ENCODE results near the gene LIF. TPM values are rescaled to one million over a fixed set of nuclear protein-coding genes. Genes with fewer than 3 reads are reported as not detected.
A peak's percentile ranks its signal among the peaks of the same experiment; 100 is the strongest.

The LIF gene
- total RNA-seq, 4 donors from 2014 or later = 0.30 to 0.84 (median 0.72) TPM

GRCh38 chr22:30273711-30274436 is 27.3 kb upstream of the LIF start:
- TF ChIP-seq POLR2A (IDR thresholded peaks at IDR 0.05) (no peak), CTCF (IDR thresholded peaks at IDR 0.05) (no peak), EP300 (IDR thresholded peaks at IDR 0.05) (no peak)
- Histone ChIP-seq H3K27ac (no peak overlapping the region), H3K4me3 (no peak overlapping the region), H3K9me3 (no peaks in the 10 kb centered on the region), H3K36me3 (no peaks in the 10 kb centered on the region), H3K27me3 (no peaks in the 10 kb centered on the region), H3K4me1 (peaks cover 0 to 22% (median 9%) of the 10 kb centered on the region in 4 donors)
- DNase-seq (ENCODE audit: low spot score in 2 of 2) = no peak
- WGBS, 2 donors = 59 to 61% methylated on average over 10 of the region's 10 CpGs

- no peak for DNase-seq (ENCODE audit: low spot score in 2 of 2)
- H3K27ac ChIP-seq = no peak overlapping the region
- H3K27me3 ChIP-seq = no peaks in the 10 kb centered on the region
- H3K9me3 ChIP-seq = no peaks in the 10 kb centered on the region
- H3K4me3 ChIP-seq = no peak overlapping the region
- H3K4me1 ChIP-seq = peaks cover 0 to 13% (median 4%) of the 10 kb centered on the region in 4 donors
- no peak for TF ChIP-seq CTCF (IDR thresholded peaks at IDR 0.05)
- TF ChIP-seq EP300 (IDR thresholded peaks at IDR 0.05) = no peak
- TF ChIP-seq POLR2A (IDR thresholded peaks at IDR 0.05) = no peak
- WGBS, 2 donors = 78 to 82% methylated on average over 16 of the region's 16 CpGs
- no peaks in the 10 kb centered on the region for H3K36me3 ChIP-seq
Observed at GRCh38 chr22:30272781-30273601, 26.4 kb upstream of the LIF start.

GRCh38 chr22:30270832-30271231 is 24.3 kb upstream of the LIF start:
- peaks cover 0 to 6% (median 0%) of the 10 kb centered on the region in 4 donors for H3K4me1 ChIP-seq
- TF ChIP-seq EP300 (IDR thresholded peaks at IDR 0.05) = peak; percentile 86
- no peak for TF ChIP-seq CTCF (IDR thresholded peaks at IDR 0.05)
- TF ChIP-seq POLR2A (IDR thresholded peaks at IDR 0.05) = no peak
- H3K9me3 ChIP-seq = no peaks in the 10 kb centered on the region
- WGBS, 2 donors = 72 to 73% methylated on average over 15 to 16 of the region's 16 CpGs
- DNase-seq (ENCODE audit: low spot score in 2 of 2) = peak in 1 of 2 donors; percentile 70
- no peak overlapping the region for H3K4me3 ChIP-seq
- no peaks in the 10 kb centered on the region for H3K27me3 ChIP-seq
- H3K36me3 ChIP-seq = no peaks in the 10 kb centered on the region
- H3K27ac ChIP-seq = peak overlapping the region in 1 of 4 donors; percentile 58

GRCh38 chr22:30268331-30268730 is 21.8 kb upstream of the LIF start:
- DNase-seq (ENCODE audit: low spot score in 2 of 2) = no peak
- H3K36me3 ChIP-seq = no peaks in the 10 kb centered on the region
- WGBS, 2 donors = 80 to 81% methylated on average over 8 of the region's 8 CpGs
- no peaks in the 10 kb centered on the region for H3K9me3 ChIP-seq
- peaks cover 0 to 6% (median 1%) of the 10 kb centered on the region in 4 donors for H3K4me1 ChIP-seq
- no peak overlapping the region for H3K4me3 ChIP-seq
- H3K27me3 ChIP-seq = no peaks in the 10 kb centered on the region
- no peak overlapping the region for H3K27ac ChIP-seq
- TF ChIP-seq CTCF (IDR thresholded peaks at IDR 0.05) (no peak), EP300 (IDR thresholded peaks at IDR 0.05) (no peak), POLR2A (IDR thresholded peaks at IDR 0.05) (no peak)

Measured in tibial nerve (tissue), 4 donors.